Gastroesophageal sphincter (tissue), 4 donors: ENCODE data around the gene GMDS. TPM values are rescaled to one million over a fixed set of nuclear protein-coding genes. Genes with fewer than 3 reads are reported as not detected.

Source experiments
- ATAC-seq: fragments of 150-250 bp; one replicate; pipeline ENCODE4 v1.9.1; 2016; ENCODE audit warnings: mild to moderate bottlenecking, moderate library complexity
- H3K27ac ChIP-seq, 4 donors: fragments of 200-600 bp; sonication (generic) in 3 of 4; 1 replicate in 3 of 4; 2 replicates in 1 of 4; pipeline ENCODE4 v1.5.1; 2016 to 2019
- H3K27me3 ChIP-seq: fragments of 200-600 bp; sonication (generic); one replicate; pipeline ENCODE4 v1.5.1; 2019
- H3K36me3 ChIP-seq, 2 donors: fragments of 200-600 bp; sonication (generic); one replicate each; pipeline ENCODE4 v1.5.1; 2019; ENCODE audit warnings: control low read depth in 1 of 2
- H3K4me1 ChIP-seq, 3 donors: fragments of 200-600 bp; sonication (generic); 1 replicate in 2 of 3; 2 replicates in 1 of 3; pipeline ENCODE4 v1.5.1; 2016 to 2019; ENCODE audit warnings: control low read depth in 2 of 3
- H3K4me3 ChIP-seq, 2 donors: fragments of 200-600 bp; sonication (generic); one replicate each; pipeline ENCODE4 v1.5.1; 2019; ENCODE audit warnings: mild to moderate bottlenecking in 1 of 2, moderate library complexity in 1 of 2
- H3K9me3 ChIP-seq, 3 donors: fragments of 200-600 bp; sonication (generic); one replicate each; pipeline ENCODE4 v1.5.1; 2017 to 2019; ENCODE audit warnings: control low read depth in 2 of 3
- EP300 ChIP-seq: sonication (generic); formaldehyde crosslinking; IDR thresholded peaks from one replicate; pipeline ENCODE4 v1.6.1; 2017; ENCODE audit warnings: antibody characterized with exemption, mild to moderate bottlenecking
- POLR2A ChIP-seq, 2 donors: fragments of 450-650 bp; IDR thresholded peaks; one replicate each; pipeline ENCODE4 v1.6.1; 2017; ENCODE audit warnings: antibody characterized with exemption in 2 of 2, mild to moderate bottlenecking in 2 of 2, moderate library complexity in 1 of 2
- POLR2AphosphoS5 ChIP-seq: sonication (generic); formaldehyde crosslinking; IDR thresholded peaks from one replicate; pipeline ENCODE4 v1.6.1; 2017; ENCODE audit warnings: antibody characterized with exemption
- whole genome bisulfite sequencing, 2 donors: methylation state at CpG; one replicate each; pipeline ENCODE4 v1.1.5; 2018; ENCODE audit warnings: low coverage in 1 of 2; 5-methylcytosine and 5-hydroxymethylcytosine counted together
- total RNA-seq, 4 donors: library from RNA; depleted of rRNA; stranded (reverse); fragments of >200 nt; gene quantifications; one replicate each; pipeline ENCODE4 v1.1.0, GENCODE V29; 2016
- TF ChIP-seq, protein P1 (sequence below), 4 experiments: fragments of 200-600 bp in 2 of 4; fragments of 450-650 bp in 2 of 4; sonication (generic) in 1 of 4; IDR thresholded peaks; one replicate each; pipeline ENCODE4 v1.5.1; 2017 to 2019; ENCODE audit warnings: antibody characterized with exemption in 4 of 4, mild to moderate bottlenecking in 2 of 4, moderate library complexity in 2 of 4

The GMDS gene
- total RNA-seq, 4 donors from 2014 or later: 5.0 to 14.7 (median 6.4) TPM

DNA sequence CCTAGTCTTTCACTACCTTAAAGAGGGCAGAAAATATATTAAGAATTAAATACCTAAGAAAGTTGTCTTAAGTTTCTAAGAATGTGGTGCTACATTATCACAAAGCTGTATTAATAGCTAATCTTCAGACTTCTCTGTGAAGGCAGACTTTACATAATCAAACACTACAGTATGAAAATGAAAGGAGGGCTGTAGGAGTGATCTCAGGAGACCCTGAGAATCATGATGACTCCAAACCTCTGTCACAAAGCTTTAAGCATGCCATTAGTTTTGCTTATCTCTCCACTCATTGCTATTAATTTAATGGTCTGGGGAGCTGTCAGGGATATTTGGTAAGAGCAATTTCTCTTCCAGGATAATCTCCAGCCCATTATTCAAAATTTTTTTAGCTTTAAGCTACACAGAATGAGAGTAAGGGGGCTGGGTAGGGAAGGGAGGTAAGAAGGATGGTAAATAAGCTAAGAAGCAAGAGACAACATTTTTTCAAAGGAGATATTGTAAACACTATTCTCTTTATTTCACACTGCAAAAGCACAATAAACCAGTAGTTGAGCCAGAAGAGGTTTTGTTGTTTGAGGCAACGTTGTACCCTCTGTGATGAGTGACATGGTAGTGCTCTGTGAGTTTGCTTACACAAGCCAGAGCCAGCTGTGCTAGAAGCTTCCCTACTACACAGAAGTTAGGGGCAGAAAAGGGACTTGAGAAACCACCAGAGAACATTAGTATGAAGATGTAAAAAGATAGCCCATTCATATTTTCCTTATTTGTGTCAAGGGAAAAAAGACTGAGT, 258.8 kb downstream of the GMDS start:
- TF ChIP-seq POLR2A (IDR thresholded peaks at IDR 0.05) (no peak), EP300 (no peak), POLR2AphosphoS5 (no peak)
- TF ChIP-seq, protein P1, sequence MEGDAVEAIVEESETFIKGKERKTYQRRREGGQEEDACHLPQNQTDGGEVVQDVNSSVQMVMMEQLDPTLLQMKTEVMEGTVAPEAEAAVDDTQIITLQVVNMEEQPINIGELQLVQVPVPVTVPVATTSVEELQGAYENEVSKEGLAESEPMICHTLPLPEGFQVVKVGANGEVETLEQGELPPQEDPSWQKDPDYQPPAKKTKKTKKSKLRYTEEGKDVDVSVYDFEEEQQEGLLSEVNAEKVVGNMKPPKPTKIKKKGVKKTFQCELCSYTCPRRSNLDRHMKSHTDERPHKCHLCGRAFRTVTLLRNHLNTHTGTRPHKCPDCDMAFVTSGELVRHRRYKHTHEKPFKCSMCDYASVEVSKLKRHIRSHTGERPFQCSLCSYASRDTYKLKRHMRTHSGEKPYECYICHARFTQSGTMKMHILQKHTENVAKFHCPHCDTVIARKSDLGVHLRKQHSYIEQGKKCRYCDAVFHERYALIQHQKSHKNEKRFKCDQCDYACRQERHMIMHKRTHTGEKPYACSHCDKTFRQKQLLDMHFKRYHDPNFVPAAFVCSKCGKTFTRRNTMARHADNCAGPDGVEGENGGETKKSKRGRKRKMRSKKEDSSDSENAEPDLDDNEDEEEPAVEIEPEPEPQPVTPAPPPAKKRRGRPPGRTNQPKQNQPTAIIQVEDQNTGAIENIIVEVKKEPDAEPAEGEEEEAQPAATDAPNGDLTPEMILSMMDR (IDR thresholded peaks at IDR 0.05): no peak
- H3K27me3 ChIP-seq: no peaks in the 10 kb centered on the region
- peaks cover 0 to 31% (median 0%) of the 10 kb centered on the region in 3 donors for H3K9me3 ChIP-seq
- 0 to 25% methylated on average over 1 of the region's 1 CpG for WGBS, 2 donors
- no peak overlapping the region for H3K27ac ChIP-seq
- ATAC-seq: no peak
- no peaks in the 10 kb centered on the region for H3K36me3 ChIP-seq
- no peaks in the 10 kb centered on the region for H3K4me1 ChIP-seq
- no peak overlapping the region for H3K4me3 ChIP-seq

GRCh38 chr6:1984346-1984994, 260.9 kb downstream of the GMDS start:
- 92 to 93% methylated on average over 2 to 3 of the region's 3 CpGs for WGBS, 2 donors
- ATAC-seq: no peak
- Histone ChIP-seq H3K9me3 (peaks cover 0 to 53% (median 0%) of the 10 kb centered on the region in 3 donors), H3K4me1 (no peaks in the 10 kb centered on the region), H3K4me3 (no peak overlapping the region), H3K27ac (no peak overlapping the region), H3K27me3 (no peaks in the 10 kb centered on the region), H3K36me3 (no peaks in the 10 kb centered on the region)
- no peak for TF ChIP-seq EP300
- no peak for TF ChIP-seq POLR2A (IDR thresholded peaks at IDR 0.05)

- 100% methylated on average over 1 of the region's 1 CpG for whole genome bisulfite sequencing, 2 donors
- TF ChIP-seq EP300 (no peak), POLR2A (IDR thresholded peaks at IDR 0.05) (no peak), POLR2AphosphoS5 (no peak)
- TF ChIP-seq, protein P1 (IDR thresholded peaks at IDR 0.05): no peak
These were observed 261.6 kb downstream of the GMDS start for GRCh38 chr6:1983850-1984249.

DNA sequence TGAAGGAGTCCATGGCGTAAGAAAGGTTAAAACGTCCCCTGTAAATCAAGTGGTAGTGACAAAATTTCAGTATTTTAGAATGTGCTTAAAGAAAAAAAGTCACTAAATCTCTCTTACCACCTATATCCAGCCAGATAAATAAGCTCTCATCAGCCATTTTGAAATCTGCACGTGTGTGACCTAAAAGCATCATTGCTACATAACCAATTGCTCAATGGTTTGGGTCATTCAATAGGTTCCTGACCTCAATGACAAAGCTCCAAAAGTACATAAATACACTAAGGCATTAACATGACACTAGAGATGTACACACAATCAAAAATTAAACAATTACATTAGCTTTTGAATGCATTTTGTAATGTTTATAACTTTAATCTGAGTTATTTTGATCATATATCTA, 272.4 kb downstream of the GMDS start:
- Histone ChIP-seq H3K4me3 (no peak overlapping the region), H3K36me3 (no peaks in the 10 kb centered on the region), H3K27me3 (no peaks in the 10 kb centered on the region), H3K4me1 (no peaks in the 10 kb centered on the region), H3K27ac (no peak overlapping the region), H3K9me3 (no peaks in the 10 kb centered on the region)
- TF ChIP-seq POLR2A (IDR thresholded peaks at IDR 0.05): no peak
- TF ChIP-seq POLR2AphosphoS5: no peak
- TF ChIP-seq, protein P1 (IDR thresholded peaks at IDR 0.05): no peak
- TF ChIP-seq EP300: no peak
- ATAC-seq: no peak
- 88 to 96% methylated on average over 3 of the region's 3 CpGs for WGBS, 2 donors

More at GRCh38 chr6:1983850-1984249, 261.6 kb downstream of the GMDS start:
- no peaks in the 10 kb centered on the region for H3K27me3 ChIP-seq
- H3K4me1 ChIP-seq: no peaks in the 10 kb centered on the region
- no peak overlapping the region for H3K4me3 ChIP-seq
- no peak for ATAC-seq
- H3K36me3 ChIP-seq: no peaks in the 10 kb centered on the region
- no peak overlapping the region for H3K27ac ChIP-seq
- H3K9me3 ChIP-seq: peaks cover 0 to 57% (median 0%) of the 10 kb centered on the region in 3 donors

DNA sequence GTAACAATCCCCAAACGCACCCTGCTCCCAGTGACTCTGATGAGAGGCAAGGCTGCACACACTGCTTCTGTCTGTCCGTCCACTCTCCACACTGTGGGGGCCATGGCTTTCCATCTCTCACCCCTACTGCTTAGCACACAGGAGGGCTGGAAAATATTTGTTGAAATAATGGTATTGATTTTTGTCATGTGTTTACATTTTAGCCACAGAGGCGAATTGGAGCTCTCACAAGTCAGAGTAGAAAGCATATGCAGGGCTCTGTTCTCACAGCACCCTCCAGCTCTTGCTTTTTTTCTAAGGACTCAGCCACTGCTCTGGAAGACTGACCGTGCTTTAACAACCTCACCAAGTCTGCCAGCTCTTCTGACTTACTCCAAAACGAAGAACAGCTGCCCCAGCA, 273.8 kb downstream of the GMDS start:
- Histone ChIP-seq H3K4me1 (no peaks in the 10 kb centered on the region), H3K27ac (no peak overlapping the region), H3K27me3 (no peaks in the 10 kb centered on the region), H3K4me3 (no peak overlapping the region), H3K36me3 (no peaks in the 10 kb centered on the region), H3K9me3 (no peaks in the 10 kb centered on the region)
- ATAC-seq: no peak
- TF ChIP-seq EP300 (no peak), POLR2AphosphoS5 (no peak), POLR2A (IDR thresholded peaks at IDR 0.05) (no peak)
- TF ChIP-seq, protein P1 (IDR thresholded peaks at IDR 0.05): no peak
- 57 to 71% methylated on average over 5 of the region's 5 CpGs for whole genome bisulfite sequencing, 2 donors
